DMS114 treated with DMSO at 0.1 percent for 48 hours (cell line): ENCODE measurements around the gene SLC1A2.

Experiments
- DNase-seq: peaks from one replicate; lab custom pipeline; 2025; ENCODE audit not compliant: unreplicated experiment; lab: John Stamatoyannopoulos, UW

SLC1A2 gene

DNA sequence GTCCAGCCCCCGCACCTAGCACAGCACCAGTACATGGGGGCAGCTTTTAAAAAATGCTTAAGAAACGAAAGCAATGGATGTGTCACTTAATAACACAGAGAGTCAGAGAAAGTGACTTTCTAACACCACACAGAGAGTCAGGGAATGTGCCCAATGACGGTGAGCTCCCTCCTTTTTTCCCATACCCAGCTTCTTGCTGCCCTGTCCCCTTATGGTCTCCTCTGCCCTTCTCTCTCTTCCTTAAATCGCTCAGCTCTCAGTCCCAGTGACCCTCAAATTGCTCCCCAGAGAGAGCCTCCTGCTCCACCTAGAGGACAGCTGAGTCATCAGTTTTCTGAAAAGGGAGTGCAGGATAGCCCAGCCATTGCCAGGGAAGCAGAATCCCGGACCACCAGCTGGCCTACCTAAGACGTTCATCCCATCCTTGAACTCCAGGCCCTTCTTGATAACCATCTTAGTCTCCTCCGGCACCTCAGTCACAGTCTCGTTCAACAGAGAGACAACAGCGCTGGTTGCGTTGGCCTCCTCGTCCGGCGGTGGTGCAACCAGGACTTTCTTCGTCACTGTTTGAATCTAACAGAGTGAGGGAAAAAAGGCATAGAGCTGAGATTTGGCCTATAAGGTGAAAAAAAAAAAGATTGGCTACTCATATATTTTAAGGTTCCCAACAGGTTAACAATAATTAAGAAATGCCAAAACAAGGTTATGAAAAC, 113.5 kb downstream of the SLC1A2 start:
- peak; percentile 44 for DNase-seq

DNA sequence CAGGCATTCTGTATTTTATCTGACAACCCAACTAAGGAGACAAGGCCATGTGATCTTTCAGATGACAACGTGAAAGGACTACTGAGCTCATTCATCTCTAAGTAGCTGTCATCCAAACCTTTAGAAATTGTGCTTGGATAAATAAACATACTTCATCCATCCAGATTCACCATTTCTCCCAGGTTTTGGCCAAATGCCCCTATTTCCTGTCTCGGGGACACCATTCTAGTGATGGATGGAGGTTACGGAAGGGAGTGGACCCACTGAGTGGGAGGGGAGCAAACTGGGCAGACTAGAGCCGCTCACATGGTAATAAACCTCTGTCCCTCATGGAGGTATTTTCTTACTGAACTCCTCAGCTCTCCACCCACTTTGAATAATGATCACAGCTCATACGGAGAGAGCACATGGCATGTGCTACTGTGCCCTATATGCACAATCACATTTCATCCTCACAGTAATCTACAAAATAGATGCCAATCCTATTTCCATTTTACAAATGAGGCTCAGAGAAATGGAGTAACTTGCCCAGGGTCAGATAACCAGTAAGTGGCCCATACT, 114.4 kb downstream of the SLC1A2 start:
- DNase-seq = no peak

DNA sequence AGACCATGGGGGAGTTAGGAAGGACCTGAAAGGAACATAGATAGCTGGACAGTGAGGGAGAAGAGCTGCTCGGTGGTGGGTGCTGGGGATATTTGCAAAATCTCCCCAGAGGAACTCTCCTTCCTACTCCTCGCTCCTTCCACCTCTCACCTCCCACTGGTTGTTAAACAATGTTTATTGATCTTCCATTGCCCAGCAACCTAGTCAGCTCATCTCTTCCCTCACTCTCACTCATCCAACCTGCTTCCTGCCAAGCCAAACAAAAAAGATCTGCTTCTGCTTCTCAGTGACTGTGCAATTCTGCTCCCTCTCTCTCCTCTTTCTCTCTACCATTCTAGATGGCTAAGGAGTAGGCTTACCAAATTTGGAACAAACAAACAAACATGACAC, 115.0 kb downstream of the SLC1A2 start:
- DNase-seq = no peak

DNA sequence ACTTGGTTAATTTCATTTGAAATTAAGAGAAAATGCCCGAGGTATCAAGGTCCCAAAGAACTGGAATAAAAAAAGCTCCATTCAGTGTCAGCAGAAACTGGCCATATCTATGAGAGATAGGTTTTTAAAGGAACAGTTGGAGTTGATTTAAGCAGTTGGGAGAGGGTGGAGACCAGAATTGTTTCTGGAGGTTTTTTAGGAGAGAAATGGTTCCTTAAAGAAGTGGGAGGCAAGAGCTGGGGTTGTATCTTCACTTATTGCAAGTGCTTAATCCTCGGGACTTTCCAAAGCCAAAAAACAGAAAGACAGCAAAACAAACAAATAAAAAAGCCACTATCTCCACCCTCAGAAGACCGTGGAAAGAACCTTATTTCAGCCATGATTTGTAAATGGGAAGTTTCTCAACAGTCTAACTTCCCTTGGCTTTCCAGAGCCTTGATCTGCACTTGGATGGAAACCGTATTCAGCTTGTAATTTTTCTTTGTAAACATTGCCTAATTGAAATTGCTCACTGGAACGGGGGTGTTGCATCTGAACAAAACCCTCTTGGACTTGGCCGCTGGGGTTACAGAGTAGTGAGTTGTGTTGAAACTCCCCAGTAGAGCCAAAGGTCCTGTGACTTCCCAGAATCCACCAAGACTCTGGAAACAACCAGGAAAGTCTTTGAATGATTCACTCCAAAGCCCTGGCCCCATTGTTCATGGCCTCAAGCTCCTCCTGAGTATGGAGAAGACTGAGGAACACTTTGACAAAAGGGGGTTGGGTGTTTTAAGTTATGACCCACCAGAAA, 115.6 kb downstream of the SLC1A2 start:
- DNase-seq = no peak

DNA sequence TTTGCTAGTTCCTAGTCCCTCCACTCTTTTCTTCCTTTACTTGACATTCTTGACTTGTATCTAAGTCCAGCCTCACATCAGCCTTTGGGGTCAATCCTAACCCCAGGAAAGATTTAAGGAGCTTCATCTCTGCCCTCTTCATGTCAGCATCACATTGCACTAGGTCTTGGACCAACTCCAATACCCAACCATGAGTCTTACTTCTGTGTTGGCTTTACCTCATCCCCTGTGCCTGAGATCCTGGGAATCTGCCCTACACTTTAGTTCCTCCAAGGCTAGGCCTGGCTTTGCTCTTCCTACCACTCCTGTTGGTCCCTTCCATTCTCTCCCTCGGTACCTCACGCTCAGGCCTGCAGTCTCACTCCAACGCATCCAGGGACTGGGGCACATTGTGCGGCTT, 117.0 kb downstream of the SLC1A2 start:
- no peak for DNase-seq

- no peak for DNase-seq
Observed at GRCh38 chr11:35298369-35298768, 121.0 kb downstream of the SLC1A2 start.

DNA sequence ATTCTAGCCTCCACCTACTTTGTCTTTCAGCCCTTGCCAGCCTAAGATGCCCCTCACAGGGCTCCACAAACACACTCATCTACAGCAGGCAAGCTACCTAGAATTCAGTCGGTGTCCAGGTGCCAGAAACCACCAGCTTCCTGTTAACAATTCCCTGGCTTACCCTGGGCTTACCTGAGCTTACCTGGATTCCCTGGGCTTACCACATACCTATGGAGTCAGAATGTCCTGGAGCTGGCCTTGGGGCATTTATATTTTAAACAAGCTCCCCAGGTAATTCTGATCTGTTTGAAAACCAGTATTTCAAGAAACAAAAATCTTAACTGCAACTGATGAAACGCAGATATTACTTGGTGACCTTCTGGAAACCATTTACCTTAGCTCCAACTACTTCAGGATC, 123.6 kb downstream of the SLC1A2 start:
- DNase-seq = no peak

- no peak for DNase-seq
Observed at GRCh38 chr11:35293699-35294098, 125.7 kb downstream of the SLC1A2 start.

- DNase-seq = no peak
Observed at GRCh38 chr11:35293035-35293434, 126.3 kb downstream of the SLC1A2 start.

- DNase-seq = no peak
Observed at GRCh38 chr11:35292279-35292678, 127.1 kb downstream of the SLC1A2 start.

- DNase-seq = no peak
Observed at GRCh38 chr11:35290876-35291275, 128.5 kb downstream of the SLC1A2 start.

DNA sequence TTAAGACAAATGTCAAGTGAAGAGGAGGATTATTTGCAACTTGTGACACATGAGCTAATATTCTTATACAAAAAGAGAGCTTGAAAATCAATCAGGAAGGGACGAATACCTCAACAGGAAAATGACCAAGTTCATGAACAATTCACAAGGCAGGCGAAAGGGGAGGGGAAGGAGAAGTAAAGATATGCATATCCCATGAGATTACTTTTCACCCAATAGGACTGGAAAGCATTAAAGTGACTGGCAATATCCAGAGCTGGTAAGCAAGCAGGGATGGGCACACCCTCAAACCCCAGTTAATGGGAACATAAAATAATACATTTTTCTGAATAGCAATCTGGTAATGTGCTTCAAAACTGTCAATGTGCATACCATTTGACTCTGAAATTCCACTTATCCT, 129.5 kb downstream of the SLC1A2 start:
- no peak for DNase-seq

DNA sequence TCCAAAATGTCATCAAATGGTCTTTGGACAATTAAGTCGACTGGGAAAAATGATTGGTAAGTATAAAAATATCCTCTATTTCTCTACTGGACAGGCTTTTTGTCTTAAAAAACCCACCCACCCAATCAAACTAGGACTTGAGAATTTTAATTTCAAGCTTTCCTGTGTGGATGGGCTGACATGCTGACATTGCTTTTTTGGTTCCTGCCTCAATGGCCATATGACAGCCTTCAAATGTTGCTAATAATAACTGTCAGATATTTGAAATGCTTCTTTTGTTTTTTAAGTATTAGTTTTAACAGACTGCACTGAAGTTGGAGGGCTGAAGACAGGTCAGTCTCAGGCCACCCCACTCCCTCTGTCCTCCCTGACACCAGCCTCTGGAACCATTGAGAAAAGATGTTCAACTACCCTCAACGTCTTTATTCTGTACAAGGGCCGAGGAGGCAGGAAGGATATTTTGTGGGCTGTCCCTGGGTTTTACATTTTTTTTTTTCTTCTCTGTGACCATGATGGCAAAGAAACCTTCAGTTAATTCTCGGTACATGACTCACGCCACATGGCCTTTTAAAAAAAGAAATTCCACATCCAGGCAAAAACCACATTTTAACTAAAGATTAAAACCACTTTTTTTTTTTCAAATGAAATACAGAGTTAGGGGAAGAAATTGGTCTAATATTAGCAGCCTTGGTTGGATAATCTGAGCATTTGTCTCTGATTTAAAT, 130.4 kb downstream of the SLC1A2 start:
- DNase-seq = no peak

GRCh38 chr11:35288309-35288708, 131.0 kb downstream of the SLC1A2 start:
- no peak for DNase-seq

GRCh38 chr11:35287344-35287890, 131.9 kb downstream of the SLC1A2 start:
- no peak for DNase-seq

DNA sequence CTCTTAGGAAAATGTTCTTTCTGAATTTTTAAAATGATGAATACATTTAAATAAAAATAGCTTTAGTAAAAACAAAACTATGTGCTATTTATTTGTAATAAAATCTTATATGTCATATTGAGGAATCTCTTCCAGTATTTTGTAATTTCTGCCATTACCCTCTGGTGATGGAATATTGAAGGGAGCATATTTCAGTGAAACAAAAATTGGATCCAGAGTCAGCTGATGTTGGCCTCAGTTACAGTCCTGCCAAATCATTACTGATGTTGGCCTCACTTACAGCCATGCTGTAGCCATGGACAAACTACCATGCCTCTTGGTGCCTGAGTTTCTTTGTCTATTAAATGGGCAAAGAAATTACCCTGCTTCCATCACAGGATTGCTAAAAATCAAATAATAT, 133.2 kb downstream of the SLC1A2 start:
- no peak for DNase-seq

DNA sequence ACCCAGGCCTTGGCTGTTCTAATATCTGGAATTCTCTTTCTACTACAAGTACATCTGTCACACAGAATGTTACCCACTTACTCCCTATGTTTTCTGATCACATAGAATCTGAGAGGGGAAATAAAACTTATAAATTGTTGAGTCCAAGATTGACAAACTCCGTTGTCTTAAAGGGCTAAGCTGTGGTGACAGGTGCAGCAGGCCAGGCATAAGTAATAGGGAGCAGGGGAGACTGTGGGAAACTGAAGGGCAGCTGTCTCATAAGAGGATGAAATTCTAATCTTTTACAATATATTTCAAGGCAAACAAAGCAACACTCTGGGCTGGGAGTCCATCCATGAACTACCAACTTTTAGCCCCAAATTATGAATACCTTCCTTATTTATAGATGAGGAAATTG, 133.9 kb downstream of the SLC1A2 start:
- no peak for DNase-seq

GRCh38 chr11:35282221-35282882, 137.0 kb downstream of the SLC1A2 start:
- DNase-seq = no peak

DNA sequence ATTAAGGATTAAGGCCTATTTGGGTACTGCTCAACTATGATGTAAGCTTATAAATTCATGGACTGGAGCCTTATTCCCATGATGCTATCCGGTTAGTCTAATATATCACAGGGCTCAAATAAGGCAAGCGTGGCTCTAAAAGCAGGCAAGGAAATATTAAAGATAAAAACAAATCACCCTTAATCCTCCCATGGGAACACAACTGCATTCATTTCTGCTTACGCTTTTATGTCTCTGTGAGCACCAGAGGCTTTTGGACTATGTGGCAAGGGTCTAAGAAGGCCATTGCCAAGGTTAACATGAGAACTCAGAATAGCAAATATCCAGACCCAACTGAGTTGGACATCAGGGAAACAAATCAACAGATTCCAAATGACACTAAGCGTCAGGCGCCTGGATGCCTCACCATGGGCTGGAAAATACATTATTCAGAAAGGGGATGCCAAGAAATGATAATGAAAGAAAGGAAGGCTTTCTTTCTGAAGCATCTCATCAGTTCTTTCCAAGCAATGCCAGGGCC, 138.1 kb downstream of the SLC1A2 start:
- no peak for DNase-seq

DNA sequence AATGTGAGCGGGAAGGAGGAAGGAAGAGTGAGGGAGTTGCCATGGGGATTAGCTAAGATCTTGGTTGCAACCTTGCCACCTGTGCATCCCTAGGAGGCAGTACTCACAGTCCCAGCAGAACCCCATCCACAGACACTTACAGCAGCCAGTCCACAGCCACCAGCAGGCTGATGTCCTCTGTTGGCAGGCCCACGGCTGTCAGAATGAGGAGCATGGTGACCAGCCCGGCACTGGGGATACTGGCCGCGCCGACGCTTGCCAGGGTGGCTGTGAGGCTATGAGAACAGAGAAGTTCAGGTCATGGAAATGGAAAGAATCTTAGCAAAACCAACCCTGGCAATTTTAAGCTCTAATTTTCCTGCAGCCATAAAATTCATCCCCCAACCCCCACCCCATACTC, 138.6 kb downstream of the SLC1A2 start:
- no peak for DNase-seq

DNA sequence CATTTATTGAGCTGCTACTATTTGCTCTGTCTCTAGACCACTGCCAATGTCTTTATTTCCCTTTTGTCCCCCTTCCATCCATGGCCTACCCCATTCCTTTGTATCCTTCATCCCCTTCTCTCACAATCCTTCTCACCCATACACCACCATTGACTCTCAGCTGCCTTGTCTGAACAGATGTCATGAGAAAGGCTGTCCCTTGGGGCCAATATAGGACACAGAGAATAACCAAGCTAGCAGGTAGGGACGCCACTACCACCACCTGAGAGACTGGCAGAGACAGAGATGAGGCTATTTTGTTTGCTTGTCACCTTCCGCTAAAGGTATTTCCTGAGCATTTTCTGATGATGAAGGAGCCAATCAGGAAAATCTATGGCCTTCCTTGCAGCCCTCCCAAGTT, 141.5 kb downstream of the SLC1A2 start:
- no peak for DNase-seq
